ENCODE measurements around the gene AP1G2.
"Not testable (repeated sequence)": the region's sequence is repeated elsewhere in the genome, so short reads cannot be mapped to it uniquely, and the experiment has no call there.

AP1G2 gene

DNA sequence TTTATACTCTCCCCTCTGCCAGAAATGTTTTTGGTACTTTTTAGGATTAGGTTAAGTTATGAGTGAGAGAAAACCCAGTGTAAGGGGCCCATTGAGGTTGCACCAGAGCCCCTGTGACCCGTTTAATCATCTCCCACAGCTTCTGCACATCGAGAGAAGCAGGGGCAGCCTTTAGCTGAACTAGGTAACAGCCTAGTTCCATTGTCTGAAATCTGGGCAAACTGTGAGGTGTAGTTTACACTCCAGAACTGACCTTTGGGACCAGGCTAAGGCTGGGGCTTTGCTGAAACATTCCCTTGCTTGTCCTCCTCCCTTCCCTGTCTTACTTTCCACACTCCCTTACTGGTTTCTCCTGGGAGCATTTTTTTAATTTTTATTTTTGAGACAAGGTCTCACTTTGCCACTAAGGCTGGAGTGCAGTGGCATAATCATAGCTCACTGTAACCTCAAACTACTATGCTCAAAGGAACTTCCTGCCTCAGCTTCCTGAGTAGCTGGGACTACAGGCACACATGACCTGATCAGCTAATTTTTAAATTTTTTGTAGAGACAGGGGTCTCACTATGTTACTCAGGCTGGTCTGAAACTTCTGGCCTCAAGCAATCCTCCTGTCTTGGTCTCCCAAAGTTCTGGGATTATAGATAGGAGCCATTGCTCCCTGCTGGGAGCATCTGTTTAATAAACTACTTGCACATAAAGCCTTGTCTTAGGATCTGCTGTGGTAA lies 42.7 kb upstream of the AP1G2 start:
- no peak for DNase-seq (ENCODE audit: insufficient read length, low spot score)
- FAIRE-seq: no peak
- no peak for TF ChIP-seq POLR2AphosphoS5 (IDR thresholded peaks at IDR 0.05; ENCODE audit: low read depth, low read length)
- no peak for TF ChIP-seq POLR2A (IDR thresholded peaks at IDR 0.05; ENCODE audit: low read depth, low read length)
- no peak for TF ChIP-seq POU2F2 (IDR thresholded peaks at IDR 0.05; ENCODE audit: low read depth, low read length)

DNA sequence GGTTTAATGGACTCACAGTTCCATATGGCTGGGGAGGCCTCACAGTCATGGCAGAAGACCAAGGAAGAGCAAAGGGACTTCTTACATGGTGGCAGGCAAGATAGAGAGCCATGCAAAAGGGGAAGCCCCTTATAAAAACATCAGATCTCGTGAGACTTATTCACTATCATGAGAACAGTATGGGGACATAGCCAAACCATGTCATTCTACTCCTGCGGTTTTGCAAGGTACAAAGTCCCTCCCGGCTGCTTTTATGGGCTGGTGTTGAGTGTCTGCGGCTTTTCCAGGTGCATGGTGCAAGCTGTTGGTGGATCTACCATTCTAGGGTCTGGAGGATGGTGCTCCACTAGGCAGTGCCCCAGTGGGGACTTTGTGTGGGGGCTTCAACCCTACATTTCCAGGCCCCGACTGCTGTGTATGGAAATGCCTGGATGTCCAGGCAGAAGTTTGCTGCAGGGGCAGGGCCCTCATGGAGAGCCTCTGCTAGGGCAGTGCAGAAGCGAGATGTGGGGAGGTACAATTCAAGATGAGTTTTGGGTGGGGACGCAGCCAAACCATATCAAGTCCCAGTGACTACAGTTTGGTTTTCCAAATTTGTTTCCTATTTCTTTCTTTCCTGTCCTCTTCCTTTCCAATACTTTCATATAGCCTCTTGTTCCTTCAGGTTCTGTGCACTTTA lies 42.0 kb upstream of the AP1G2 start:
- FAIRE-seq; DNase-seq (ENCODE audit: insufficient read length, low spot score): not testable (repeated sequence)

DNA sequence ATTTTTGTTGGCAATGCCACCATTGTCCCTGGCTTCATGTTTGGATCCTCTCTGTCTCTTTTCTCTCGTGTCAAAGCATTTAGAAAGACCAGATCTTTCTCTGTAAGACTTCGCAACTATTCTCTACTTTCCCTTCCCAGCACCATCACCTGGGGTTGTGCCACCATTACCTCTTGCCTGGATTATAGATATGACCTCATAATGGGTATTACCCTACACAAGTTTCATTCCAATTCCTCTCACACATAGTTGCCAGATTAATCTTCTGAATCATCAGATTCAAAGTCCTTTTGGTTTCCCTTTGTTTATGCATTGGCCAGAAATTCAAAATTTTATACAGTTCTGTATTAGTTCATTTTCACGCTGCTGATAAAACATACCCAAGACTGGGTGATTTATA lies 41.4 kb upstream of the AP1G2 start:
- TF ChIP-seq SPI1 (IDR thresholded peaks at IDR 0.05; ENCODE audit: low read depth, low read length): no peak
- no peak for TF ChIP-seq TAF1 (IDR thresholded peaks at IDR 0.05; ENCODE audit: low read depth, low read length)
- TF ChIP-seq POLR2A (IDR thresholded peaks at IDR 0.05; ENCODE audit: low read depth, low read length): no peak
- DNase-seq (ENCODE audit: insufficient read length, low spot score) (no peak), FAIRE-seq (no peak)

DNA sequence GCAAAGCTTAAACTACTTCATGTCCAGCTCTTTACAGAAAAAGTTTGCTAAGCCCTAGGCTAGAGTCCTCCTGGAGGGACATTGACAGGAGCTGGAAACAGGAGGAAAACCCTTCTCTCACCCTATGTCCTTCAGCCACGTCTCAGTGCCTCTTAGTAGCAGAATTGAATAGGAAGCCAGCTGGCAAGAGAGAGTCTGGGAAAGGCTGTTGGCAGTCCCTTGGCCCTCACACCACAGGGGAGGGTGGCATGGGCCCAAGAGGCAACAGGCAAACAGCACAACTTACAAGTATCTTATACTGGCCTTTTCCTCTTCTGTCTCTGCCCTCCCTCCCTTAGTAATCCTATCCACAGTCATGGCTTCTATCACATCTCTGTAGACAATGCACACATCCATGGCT lies 40.9 kb upstream of the AP1G2 start:
- no peak for DNase-seq (ENCODE audit: insufficient read length, low spot score)
- FAIRE-seq: no peak
- TF ChIP-seq POLR2A (IDR thresholded peaks at IDR 0.05; ENCODE audit: low read depth, low read length) (no peak), POU2F2 (IDR thresholded peaks at IDR 0.05; ENCODE audit: low read depth, low read length) (no peak), PAX5 (IDR thresholded peaks at IDR 0.05; ENCODE audit: insufficient read depth, low read length, severe bottlenecking) (no peak), TAF1 (IDR thresholded peaks at IDR 0.05; ENCODE audit: low read depth, low read length) (no peak), SPI1 (IDR thresholded peaks at IDR 0.05; ENCODE audit: low read depth, low read length) (no peak), POLR2AphosphoS5 (IDR thresholded peaks at IDR 0.05; ENCODE audit: low read depth, low read length) (no peak)

DNA sequence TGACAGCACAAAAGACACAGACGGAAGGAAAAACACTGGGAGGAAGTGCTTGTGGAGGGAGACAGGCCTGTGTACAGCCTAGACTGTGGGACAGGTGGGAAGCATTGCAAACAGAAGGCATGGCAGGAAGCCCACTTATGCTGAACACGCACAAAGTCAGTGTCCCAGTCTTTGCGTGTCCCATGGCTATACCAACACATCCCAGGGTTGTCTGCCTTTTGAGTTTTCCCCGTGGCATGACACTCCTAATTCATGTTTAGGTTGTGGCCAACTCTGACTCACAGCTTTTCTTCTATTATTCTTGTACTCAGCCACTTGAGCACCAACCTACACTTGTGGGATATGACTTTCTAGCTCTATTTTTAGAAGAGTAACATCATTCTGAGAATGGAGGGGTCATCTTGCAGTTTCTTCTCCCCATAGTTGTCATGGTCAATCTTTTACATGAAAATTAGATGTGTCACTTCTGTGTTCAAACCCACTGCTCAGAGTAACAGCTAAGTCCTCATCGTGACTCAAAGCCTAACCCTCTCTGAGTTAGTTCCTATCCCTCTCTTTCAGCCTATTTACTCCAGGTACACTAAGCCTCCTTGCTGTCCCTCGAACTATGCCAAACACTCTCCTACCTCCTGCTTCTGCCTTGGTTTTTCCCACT lies 38.5 kb upstream of the AP1G2 start:
- peak; percentile 51; the same call in 1 of the 2 replicates for TF ChIP-seq POLR2A (IDR thresholded peaks at IDR 0.05; ENCODE audit: low read depth, low read length)
- TF ChIP-seq PAX5 (IDR thresholded peaks at IDR 0.05; ENCODE audit: insufficient read depth, low read length, severe bottlenecking): no peak
- TF ChIP-seq TAF1 (IDR thresholded peaks at IDR 0.05; ENCODE audit: low read depth, low read length): 0 out of 2 replicates have a peak, but pooled peaks have one; percentile 47
- TF ChIP-seq POLR2AphosphoS5 (IDR thresholded peaks at IDR 0.05; ENCODE audit: low read depth, low read length): peak; percentile 71; the same call in 1 of the 2 replicates
- TF ChIP-seq POU2F2 (IDR thresholded peaks at IDR 0.05; ENCODE audit: low read depth, low read length): no peak; the same call in 1 of the 2 replicates
- peak; percentile 74 for TF ChIP-seq SPI1 (IDR thresholded peaks at IDR 0.05; ENCODE audit: low read depth, low read length)
- peak; percentile 78 for FAIRE-seq

DNA sequence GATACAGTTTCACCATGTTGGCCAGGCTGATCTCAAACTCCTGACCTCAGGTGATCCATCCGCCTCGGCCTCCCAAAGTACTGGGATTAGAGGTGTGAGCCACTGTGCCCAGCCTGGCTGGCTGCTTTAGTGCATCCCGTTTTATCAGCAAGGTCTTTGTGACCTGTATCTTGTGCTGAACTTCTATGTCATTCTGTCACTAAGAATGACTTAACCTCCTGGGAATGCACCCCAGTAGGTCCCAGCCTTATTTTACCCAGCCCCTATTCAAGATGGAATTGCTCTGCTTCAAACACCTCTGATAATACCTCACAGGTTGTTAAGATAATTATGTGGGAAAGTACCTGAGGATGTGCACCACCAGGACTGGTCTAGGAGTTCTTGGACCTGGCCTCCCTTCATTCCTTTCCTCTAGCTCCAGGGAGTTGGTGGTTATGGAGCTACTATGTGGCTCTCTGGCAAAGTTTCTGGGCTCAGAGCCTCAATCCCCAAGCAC lies 37.1 kb upstream of the AP1G2 start:
- no peak for FAIRE-seq
- TF ChIP-seq POU2F2 (IDR thresholded peaks at IDR 0.05; ENCODE audit: low read depth, low read length) (no peak), POLR2A (IDR thresholded peaks at IDR 0.05; ENCODE audit: low read depth, low read length) (no peak), POLR2AphosphoS5 (IDR thresholded peaks at IDR 0.05; ENCODE audit: low read depth, low read length) (no peak), TAF1 (IDR thresholded peaks at IDR 0.05; ENCODE audit: low read depth, low read length) (no peak), SPI1 (IDR thresholded peaks at IDR 0.05; ENCODE audit: low read depth, low read length) (no peak), PAX5 (IDR thresholded peaks at IDR 0.05; ENCODE audit: insufficient read depth, low read length, severe bottlenecking) (no peak)

More for the DNA sequence above, 38.5 kb upstream of the AP1G2 start:
- peak; percentile 32 for DNase-seq (ENCODE audit: insufficient read length, low spot score)

DNA sequence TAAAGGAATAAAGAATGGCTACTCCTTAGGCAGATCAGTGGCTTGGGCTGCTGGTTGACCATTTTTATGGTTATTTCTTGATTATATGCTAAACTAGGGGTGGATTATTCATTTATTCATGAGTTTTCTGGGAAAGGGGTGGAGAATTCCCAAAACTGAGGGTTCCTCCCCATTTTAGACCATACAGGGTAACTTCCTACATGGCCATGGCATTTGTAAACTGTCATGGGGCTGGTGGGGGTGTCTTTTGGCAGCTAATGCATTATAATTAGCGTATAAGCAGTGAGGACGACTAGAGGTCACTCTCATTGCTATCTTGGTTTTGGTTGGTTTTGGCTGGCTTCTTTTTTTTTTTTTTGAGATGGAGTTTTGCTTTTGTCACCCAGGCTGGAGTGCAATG lies 36.6 kb upstream of the AP1G2 start:
- FAIRE-seq (no peak), DNase-seq (ENCODE audit: insufficient read length, low spot score) (no peak)
- TF ChIP-seq TAF1 (IDR thresholded peaks at IDR 0.05; ENCODE audit: low read depth, low read length) (no peak), POU2F2 (IDR thresholded peaks at IDR 0.05; ENCODE audit: low read depth, low read length) (no peak), POLR2A (IDR thresholded peaks at IDR 0.05; ENCODE audit: low read depth, low read length) (no peak), PAX5 (IDR thresholded peaks at IDR 0.05; ENCODE audit: insufficient read depth, low read length, severe bottlenecking) (no peak), POLR2AphosphoS5 (IDR thresholded peaks at IDR 0.05; ENCODE audit: low read depth, low read length) (no peak), SPI1 (IDR thresholded peaks at IDR 0.05; ENCODE audit: low read depth, low read length) (no peak)

More for the DNA sequence above, 37.1 kb upstream of the AP1G2 start:
- DNase-seq (ENCODE audit: insufficient read length, low spot score): no peak

DNA sequence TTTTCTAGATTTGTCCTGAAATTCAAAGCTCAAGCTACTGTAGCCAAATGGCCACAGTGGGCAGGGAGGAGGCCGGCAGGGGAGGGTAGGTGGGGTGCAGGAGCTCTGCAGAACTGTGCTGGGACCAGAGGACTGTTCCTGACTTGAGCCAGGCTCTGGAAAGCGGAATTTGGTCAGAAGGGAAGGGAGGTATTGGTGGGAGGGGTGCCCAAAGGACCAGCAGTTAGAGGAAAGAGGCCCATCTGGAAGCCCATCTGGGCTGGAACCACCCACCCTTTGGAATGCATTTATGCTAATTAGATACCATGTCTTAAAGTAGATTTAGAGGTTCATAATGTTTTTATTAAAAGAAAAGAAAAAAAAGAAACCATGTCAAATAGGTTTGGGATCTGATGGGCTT lies 35.5 kb upstream of the AP1G2 start:
- DNase-seq (ENCODE audit: insufficient read length, low spot score): no peak
- TF ChIP-seq TAF1 (IDR thresholded peaks at IDR 0.05; ENCODE audit: low read depth, low read length) (no peak), SPI1 (IDR thresholded peaks at IDR 0.05; ENCODE audit: low read depth, low read length) (no peak), POU2F2 (IDR thresholded peaks at IDR 0.05; ENCODE audit: low read depth, low read length) (peak; percentile 26; the same call in 1 of the 2 replicates), POLR2AphosphoS5 (IDR thresholded peaks at IDR 0.05; ENCODE audit: low read depth, low read length) (no peak), PAX5 (IDR thresholded peaks at IDR 0.05; ENCODE audit: insufficient read depth, low read length, severe bottlenecking) (no peak)
- FAIRE-seq: no peak

DNA sequence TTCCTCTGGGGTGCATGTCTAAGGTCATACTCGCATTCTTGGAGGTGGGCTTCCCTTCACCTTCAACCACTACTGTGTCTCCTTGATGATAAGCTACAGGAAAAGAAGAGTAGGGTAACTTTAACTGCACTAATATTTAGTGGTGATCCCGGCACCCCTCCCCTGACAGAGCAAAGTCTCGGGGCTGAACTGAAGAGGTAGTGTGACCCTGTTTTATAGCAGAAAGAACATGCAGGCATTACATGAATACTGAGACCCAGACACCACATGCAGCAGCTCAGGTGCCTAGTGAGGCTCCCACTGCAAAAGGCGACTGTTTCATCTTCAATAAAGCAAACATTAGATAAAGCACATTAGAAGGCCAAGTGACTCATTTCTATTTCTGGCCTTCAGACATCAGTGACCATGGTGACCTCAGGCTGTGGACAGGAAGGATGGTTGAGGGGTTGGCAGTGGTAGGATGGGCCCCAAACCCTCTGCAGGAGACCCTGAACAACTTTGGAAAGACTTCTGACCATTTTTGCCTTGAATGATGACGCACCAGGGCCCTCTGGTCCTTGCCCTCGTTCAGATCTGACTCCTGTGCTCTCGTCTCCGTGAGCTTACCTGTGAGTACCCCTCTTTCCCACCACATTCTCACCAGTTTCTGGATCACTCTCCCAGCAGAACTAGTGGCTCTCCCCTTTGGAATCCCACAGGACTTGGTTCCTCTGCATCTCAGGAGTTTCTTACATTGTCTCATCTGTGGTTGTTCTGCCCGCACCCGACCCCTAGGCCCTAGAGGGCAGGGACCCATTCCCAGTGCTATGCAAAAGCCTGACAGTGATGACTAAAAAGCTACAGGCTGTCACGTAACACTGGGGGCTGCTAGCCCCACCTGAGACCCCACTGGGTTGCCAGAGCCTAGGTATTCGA lies 34.8 kb upstream of the AP1G2 start:
- DNase-seq (ENCODE audit: insufficient read length, low spot score) (no peak), FAIRE-seq (no peak)
- TF ChIP-seq POU2F2 (IDR thresholded peaks at IDR 0.05; ENCODE audit: low read depth, low read length) (no peak), PAX5 (IDR thresholded peaks at IDR 0.05; ENCODE audit: insufficient read depth, low read length, severe bottlenecking) (no peak), TAF1 (IDR thresholded peaks at IDR 0.05; ENCODE audit: low read depth, low read length) (no peak), SPI1 (IDR thresholded peaks at IDR 0.05; ENCODE audit: low read depth, low read length) (no peak), POLR2A (IDR thresholded peaks at IDR 0.05; ENCODE audit: low read depth, low read length) (no peak), POLR2AphosphoS5 (IDR thresholded peaks at IDR 0.05; ENCODE audit: low read depth, low read length) (no peak)

Data from GM12891 (cell line).